ENCODE data around the gene STON2.
A peak's percentile ranks its signal among the peaks of the same experiment; 100 is the strongest.

The STON2 gene

GRCh38 chr14:81301371-81301770, 98.8 kb downstream of the STON2 start:
- no peak for DNase-seq

- no peak for DNase-seq
Measured at GRCh38 chr14:81298911-81299310, 101.2 kb downstream of the STON2 start.

- no peak for DNase-seq
Measured at GRCh38 chr14:81298122-81298521, 102.0 kb downstream of the STON2 start.

- DNase-seq = no peak
Measured at GRCh38 chr14:81295958-81296923, 103.9 kb downstream of the STON2 start.

GRCh38 chr14:81289516-81289915, 110.6 kb downstream of the STON2 start:
- no peak for DNase-seq

- DNase-seq = no peak
Measured at GRCh38 chr14:81286574-81287370, 113.4 kb downstream of the STON2 start.

GRCh38 chr14:81285245-81285644, 114.9 kb downstream of the STON2 start:
- DNase-seq = no peak

GRCh38 chr14:81281332-81281731, 118.8 kb downstream of the STON2 start:
- no peak for DNase-seq

GRCh38 chr14:81280136-81280791, 119.9 kb downstream of the STON2 start:
- no peak for DNase-seq

- DNase-seq = no peak
Measured at GRCh38 chr14:81277096-81277495, 123.0 kb downstream of the STON2 start.

- no peak for DNase-seq
Measured at GRCh38 chr14:81276073-81277069, 123.8 kb downstream of the STON2 start.

GRCh38 chr14:81275305-81276072, 124.6 kb downstream of the STON2 start:
- DNase-seq = no peak

GRCh38 chr14:81273961-81274575, 126.1 kb downstream of the STON2 start:
- no peak for DNase-seq

GRCh38 chr14:81273521-81273920, 126.6 kb downstream of the STON2 start:
- no peak for DNase-seq

GRCh38 chr14:81272317-81272716, 127.8 kb downstream of the STON2 start:
- DNase-seq = no peak

- DNase-seq = no peak
Measured at GRCh38 chr14:81269979-81270375, 130.1 kb downstream of the STON2 start.

- peak in 1 of 2 donors; percentile 55 for DNase-seq
Measured at GRCh38 chr14:81269100-81269978, 130.8 kb downstream of the STON2 start.

GRCh38 chr14:81268016-81268416, 132.1 kb downstream of the STON2 start:
- DNase-seq = no peak

- DNase-seq = no peak
Measured at GRCh38 chr14:81265636-81266169, 134.4 kb downstream of the STON2 start.
